Amniotic stem cell (primary cell): ENCODE results near the gene KPTN.
A peak's percentile ranks its signal among the peaks of the same experiment; 100 is the strongest.
"Not testable (repeated sequence)": the region's sequence is repeated elsewhere in the genome, so short reads cannot be mapped to it uniquely, and the experiment has no call there.

Experiments used
- DNase-seq: peaks from one replicate; lab custom pipeline; 2025; lab: John Stamatoyannopoulos, UW

KPTN gene

GRCh38 chr19:47491358-47492136, 7.5 kb upstream of the KPTN start:
- DNase-seq = no peak

DNA sequence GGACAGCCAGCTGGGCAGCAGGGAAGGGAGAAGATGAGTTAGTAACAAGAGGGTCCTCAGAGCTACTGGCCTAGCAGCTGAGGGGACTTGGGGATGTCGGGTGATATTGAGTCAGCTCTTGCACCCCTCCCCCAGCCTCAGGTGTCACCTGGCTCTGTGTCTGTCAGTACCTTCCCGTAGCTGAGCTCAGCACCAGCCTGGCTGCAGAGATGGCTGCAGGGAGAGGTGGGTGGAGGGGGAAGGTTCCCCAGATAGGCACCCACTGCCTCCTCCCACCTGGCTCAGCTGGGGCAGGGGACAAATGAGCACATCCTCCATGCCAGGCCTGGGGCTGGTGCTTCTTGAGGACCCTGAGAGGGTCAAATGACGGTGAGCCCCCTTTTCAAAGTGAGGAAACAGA, 6.8 kb upstream of the KPTN start:
- DNase-seq = no peak

GRCh38 chr19:47490031-47490430, 6.0 kb upstream of the KPTN start:
- no peak for DNase-seq

DNA sequence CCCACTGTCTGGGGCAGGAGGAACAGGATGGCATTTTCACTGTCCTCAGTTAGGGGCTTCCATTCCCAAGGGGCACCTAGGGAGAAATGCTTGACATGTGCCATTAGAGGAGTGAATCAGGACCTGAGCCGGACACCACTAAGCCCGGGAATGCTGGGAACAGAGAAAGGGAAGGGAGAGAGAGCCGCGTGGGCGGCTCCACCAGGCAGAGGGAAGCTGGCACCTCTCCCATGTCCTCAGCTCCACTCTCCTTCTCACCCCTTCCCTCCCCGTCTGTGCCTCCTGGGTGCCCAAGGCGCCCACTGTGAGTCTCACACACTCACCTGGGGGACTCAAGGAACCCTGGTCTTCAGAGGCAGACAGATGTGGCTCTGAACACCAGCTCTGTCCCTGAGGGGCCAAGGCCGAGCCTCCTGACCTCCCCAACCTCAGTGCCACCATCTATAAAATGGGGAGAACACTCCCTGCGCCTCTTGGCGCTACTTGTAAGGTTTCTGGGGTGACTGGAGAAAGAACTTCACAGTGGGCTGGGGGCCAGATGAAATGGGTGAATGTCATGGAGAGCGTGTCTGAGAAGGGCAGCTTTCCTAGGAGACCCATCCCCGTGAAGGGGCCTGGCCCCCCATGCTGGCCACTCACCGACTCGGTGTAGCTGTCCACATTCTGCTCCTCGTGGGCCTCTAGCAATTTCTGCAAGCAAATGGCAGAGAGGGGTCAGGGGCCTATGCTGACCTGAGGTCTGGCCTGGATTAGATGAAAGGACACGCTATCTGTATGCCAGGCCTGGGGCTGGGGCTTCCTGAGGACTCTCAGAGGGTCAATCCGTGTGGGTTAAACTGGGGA, 5.3 kb upstream of the KPTN start:
- DNase-seq = no peak

DNA sequence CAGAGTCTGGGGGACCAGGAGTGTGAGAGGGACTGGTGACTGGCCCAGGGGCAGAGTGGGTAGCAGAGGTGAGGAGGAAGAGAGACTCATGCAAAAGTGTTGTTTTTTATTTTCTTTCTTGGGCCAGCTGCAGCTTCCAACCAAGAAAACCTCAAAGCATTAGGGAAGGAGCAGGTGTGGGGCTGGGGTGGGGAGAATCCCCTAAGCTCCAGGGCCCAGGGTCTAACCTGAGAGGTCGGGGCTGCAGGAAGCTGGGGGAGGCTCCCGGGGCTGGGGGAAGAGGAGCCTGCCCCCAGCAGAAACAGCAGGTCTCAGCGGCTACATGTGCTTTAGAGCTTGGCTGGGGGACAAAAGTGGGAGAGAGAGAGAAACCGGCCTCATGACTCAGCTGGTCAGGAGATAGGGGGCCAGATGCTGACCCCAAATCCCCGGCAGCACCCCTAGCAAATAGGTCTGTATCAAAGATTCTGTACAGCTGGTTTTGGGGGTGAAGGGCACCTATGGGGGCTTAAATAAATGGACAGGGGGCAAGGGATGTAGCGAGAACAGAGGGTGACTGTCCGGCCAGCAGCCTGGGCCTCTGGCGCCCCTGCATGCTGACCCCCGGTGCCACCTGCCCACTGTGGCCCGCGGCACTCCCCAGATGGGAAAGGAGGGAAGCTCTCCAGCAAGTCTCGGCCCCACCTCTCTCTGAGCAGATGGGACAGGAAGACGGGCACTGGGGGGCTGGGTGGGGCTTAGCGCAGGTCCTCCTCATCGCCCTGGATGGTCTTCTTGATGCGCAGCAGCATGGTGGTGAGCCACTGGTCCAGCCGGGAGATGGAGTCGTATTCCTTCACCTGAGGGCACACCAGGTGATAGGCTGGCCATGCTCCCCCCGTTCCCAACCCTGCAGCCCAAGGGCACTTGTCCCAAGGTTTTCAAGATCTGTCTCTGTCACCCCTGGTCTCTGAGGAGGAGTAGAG, 3.8 kb upstream of the KPTN start:
- no peak for DNase-seq

DNA sequence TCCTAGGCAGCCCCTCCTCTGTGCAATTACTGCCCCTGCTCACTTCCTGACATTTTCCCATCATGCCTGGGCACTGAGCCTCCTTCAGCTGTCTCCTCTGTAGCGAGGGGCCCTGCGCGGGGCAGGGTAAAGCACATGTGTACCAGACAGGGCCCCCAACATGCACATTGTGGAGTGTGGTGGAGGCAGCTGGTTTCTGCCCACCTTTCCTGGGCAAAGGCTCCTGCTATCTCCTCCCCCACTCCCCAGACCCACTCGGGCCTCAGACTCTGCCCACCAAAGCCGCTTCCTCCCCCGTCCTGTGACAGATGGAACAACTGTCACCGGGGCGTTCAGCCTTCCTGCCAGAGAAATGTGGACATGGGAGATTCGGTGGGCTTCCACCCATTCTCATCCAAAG, 2.9 kb upstream of the KPTN start:
- DNase-seq = no peak

DNA sequence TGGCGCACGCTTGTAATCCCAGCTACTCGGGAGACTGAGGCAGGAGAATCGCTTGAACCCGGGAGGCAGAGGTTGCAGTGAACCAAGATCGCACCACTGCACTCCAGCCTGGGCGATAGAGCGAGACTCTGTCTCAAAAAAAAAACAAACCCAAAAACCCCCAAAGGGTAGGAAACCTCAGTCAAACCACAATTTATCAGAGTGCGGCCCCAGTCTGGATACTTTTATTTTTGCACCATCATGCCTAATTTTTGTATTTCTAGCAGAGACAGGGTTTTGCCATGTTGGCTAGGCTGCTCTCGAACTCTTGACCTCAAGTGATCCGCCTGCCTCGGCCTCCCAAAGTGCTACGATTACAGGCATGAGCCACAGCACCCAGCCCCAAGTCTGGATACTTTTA, 2.2 kb upstream of the KPTN start:
- DNase-seq = not testable (repeated sequence)

DNA sequence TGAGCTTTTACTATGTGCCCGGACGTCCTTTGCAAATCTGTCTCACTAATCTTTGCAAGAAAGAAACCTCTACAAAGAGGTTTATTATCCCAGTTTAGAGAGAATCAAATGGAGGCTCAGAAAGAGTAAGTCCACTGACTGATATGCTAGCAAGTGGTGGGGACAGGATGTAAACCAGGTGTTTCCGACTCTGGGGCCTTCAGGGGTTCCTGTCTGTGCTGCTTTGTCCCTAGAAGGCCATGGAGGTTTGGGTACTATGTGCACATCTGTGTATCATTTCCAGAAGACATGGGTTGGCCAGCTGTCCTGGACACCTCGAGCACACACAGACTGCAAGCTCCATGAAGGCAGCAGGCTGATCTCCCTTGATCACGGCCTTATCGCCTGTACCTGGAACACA, 1.2 kb upstream of the KPTN start:
- DNase-seq = no peak

DNA sequence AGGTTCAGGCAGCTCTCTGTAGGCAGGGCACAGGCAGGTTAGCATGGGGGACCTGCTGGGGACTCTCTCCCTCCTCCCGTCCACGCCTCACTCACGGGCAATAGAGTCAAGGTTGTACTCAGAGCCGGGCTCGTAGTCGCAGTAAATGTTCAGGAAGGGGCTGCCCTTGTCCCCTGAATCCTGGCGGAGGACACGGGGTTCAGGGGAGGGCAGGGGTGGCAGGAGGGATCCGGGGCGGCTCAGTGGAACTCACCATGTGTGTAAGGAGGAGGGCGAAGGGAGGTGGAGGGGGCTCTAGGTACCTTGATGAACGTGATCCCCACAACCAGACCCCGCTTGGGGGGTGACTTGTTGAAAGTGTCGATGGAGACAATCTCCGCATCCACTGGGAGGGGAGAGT, 819 bp downstream of the KPTN start:
- no peak for DNase-seq

GRCh38 chr19:47481460-47482052, 2.5 kb downstream of the KPTN start:
- no peak for DNase-seq

DNA sequence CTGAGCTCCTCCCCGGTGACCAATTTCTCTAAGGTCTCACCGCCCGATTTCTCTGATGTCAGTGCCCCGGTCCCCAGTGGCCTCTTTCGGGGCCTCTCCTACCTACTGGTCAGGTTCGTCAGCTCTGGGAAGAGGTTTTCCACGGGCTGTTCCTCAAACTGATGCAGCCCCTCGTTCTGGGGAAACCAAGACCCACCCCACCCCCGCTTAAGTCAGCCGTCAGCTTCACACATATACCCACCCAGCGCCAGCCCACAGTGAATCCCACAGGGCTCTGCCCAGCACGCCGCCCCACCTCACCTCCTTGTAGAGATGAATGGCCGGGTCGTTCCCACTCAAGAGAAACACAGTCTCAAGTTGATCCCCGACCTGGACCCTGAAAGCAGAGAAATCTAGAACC, 3.4 kb downstream of the KPTN start:
- no peak for DNase-seq

DNA sequence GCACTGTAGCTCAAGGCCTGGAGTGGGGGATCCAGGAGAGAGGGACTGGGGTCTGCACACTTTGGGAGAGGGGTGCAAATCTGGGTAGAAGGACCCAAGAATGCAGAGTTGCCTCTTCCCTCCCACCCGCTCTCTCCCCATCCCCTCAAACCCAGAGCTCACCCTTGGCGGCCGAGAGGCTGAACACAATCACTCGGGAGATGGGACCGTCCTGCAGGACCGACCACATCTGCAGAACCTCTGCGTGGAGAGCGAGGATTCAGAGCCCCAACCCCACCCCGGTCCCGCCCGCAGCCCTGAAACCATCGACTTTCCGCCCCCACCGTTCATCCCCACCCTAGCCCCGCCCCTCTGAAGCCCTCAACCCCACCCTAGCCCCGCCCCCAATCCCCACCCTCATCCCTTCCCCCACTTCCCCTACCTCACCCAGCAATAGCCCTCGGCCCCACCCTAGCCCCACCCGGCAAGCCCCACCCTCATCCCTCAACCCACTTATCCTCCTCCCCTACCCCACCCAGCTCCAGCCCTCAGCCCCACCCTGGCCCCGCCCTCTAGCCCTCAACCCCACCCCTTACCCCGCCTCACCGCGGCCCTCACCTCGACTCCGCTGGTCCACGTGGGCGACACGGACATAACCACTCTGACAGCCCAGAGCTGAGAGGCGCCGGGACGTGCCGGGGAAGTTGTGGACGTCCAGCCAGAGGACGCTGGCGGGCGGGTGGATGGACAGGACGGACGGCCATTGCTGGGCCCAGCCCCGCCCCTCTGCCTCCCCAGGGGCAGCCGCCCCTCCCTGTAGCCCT, 4.1 kb downstream of the KPTN start:
- DNase-seq = no peak

DNA sequence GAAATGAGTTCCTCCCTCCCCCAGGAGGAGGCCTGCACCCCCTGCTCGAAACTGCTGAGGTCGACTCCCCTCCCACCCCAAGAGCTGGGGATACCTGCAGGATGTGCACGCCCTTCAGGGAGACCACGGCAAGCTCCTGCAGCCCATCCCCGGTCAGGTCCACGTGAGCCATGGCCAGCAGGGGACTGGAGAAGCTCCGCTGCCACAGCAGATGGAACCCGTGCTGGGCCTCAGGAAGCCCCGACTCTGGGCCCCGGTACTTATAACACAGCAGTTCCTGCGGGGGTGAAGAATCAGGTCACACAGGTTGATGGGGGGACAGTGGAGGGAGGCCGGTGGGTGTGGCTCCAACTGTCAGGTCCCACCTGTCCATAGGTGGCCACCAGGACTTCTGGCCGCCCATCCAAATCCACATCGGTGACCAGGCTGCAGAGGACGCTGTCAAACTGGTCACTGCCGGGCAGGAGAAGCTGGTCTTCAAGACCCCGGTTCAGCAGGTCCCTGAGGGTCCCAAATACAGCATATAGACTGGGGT, 7.5 kb downstream of the KPTN start:
- no peak for DNase-seq

- no peak for DNase-seq
Measured at GRCh38 chr19:47475465-47475864, 8.6 kb downstream of the KPTN start.

- DNase-seq = no peak
Measured at GRCh38 chr19:47473336-47473735, 10.7 kb downstream of the KPTN start.

DNA sequence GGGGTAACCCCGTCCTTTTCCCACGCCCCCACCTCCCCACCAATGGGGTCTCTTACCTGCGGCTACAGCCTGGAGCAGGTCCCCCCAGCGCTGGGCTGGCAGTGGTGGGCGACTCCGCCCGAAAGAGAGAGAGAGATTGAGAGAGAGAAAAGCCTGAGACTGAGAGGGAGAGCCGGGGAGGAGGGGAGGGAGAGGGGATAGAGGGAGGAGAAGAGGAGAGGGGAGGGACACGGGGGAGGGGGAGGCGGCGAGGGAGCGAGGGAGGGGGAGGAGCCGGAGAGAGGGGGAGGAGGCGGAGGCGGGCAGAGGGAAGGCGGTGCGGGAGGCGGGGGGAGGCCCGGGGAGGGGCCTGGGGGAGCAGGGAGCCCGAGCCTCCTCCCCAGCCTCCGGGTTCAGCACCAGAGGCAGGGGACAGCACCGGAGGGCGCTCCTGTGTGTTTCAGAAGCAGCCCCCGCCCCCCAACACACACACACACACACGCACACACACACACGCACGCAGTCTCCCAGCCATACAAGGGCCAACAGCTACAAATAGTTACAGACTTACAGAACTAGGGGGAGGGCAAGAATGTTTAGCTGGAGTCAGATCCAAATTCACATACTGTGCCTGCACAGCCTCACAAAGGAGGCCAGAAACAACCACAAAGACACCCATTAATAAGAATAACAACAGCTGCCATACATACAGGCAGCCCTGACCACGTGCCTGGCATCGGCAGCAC, 12.1 kb downstream of the KPTN start, which contains the start of gene SLC8A2:
TSS of gene SLC8A2 (minus strand) at position 161 of the 725 bp plus-strand sequence. CDS start 5,490 bp downstream, outside the sequence.
- peak; percentile 9 for DNase-seq

GRCh38 chr19:47471381-47471732, 12.7 kb downstream of the KPTN start:
- DNase-seq = no peak

- no peak for DNase-seq
Measured at GRCh38 chr19:47470447-47471195, 13.4 kb downstream of the KPTN start.

GRCh38 chr19:47469719-47470118, 14.3 kb downstream of the KPTN start:
- DNase-seq = no peak
